PC-9 (cell line): ENCODE data around the gene PEX14. TPM values are rescaled to one million over a fixed set of nuclear protein-coding genes. Genes with fewer than 3 reads are reported as not detected.

Source experiments
- BruUV-seq: library from RNA; stranded (reverse); fragments of 400-500 nt; replicated peaks from 2 replicates; lab custom pipeline; 2021; lab: Mats Ljungman, UMichigan
- CTCF ChIA-PET: fragments of 300-600 bp; sonication (Branson Sonifier 250); formaldehyde crosslinking; loops from one replicate; lab custom pipeline; 2022; ENCODE audit warnings: antibody characterized with exemption; lab: Charles Lee
- POLR2A ChIA-PET: fragments of 300-600 bp; sonication (Branson Sonifier 250); formaldehyde crosslinking; loops from one replicate; lab custom pipeline; 2022; ENCODE audit warnings: antibody characterized with exemption; ENCODE audit not compliant: unreplicated experiment; lab: Charles Lee
- DNase-seq, 2 experiments: peaks; one replicate each; pipeline versions ENCODE4 v3.0.0 to v3.0.0-alpha.2; 2015 to 2022; ENCODE audit warnings: mixed read lengths in 1 of 2
- H2AFZ ChIP-seq: fragments of 200-600 bp; sonication (generic); 2 replicates; pipeline ENCODE4 v1.8.1; 2017; ENCODE audit warnings: antibody characterized with exemption
- H3F3A ChIP-seq: fragments of 200-600 bp; sonication (generic); 2 replicates; pipeline ENCODE4 v1.8.1; 2017; ENCODE audit warnings: antibody characterized with exemption, mild to moderate bottlenecking, low read depth; ENCODE audit not compliant: insufficient read depth
- H3K27ac ChIP-seq: fragments of 200-600 bp; sonication (generic); 2 replicates; pipeline ENCODE4 v1.6.1; 2016; ENCODE audit warnings: mixed run types
- H3K27me3 ChIP-seq: fragments of 200-600 bp; sonication (generic); 2 replicates; pipeline ENCODE4 v1.6.1; 2016; ENCODE audit warnings: low read depth, mixed run types; ENCODE audit not compliant: insufficient read depth
- H3K36me3 ChIP-seq: fragments of 200-600 bp; sonication (generic); 2 replicates; pipeline ENCODE4 v1.6.1; 2016; ENCODE audit warnings: low read depth, mixed run types
- H3K4me1 ChIP-seq: fragments of 200-600 bp; sonication (generic); replicated peaks from 2 replicates; pipeline ENCODE4 v1.6.1; 2016; ENCODE audit warnings: mixed run types; ENCODE audit not compliant: insufficient read depth
- H3K4me2 ChIP-seq: fragments of 200-600 bp; sonication (generic); 2 replicates; pipeline ENCODE4 v1.6.1; 2017; ENCODE audit warnings: mixed run types
- H3K4me3 ChIP-seq: fragments of 200-600 bp; sonication (generic); 2 replicates; pipeline ENCODE4 v1.6.1; 2016; ENCODE audit warnings: mixed run types
- H3K79me2 ChIP-seq: fragments of 200-600 bp; sonication (generic); 2 replicates; pipeline ENCODE4 v1.6.1; 2017; ENCODE audit warnings: low read depth, mixed run types
- H3K9me2 ChIP-seq: fragments of 200-600 bp; sonication (generic); 2 replicates; pipeline ENCODE4 v1.8.1; 2017; ENCODE audit warnings: mild to moderate bottlenecking; ENCODE audit not compliant: insufficient read depth
- H3K9me3 ChIP-seq: fragments of 200-600 bp; sonication (generic); 2 replicates; pipeline ENCODE4 v1.8.1; 2016; ENCODE audit warnings: low read depth; ENCODE audit not compliant: insufficient read depth
- H4K20me1 ChIP-seq: fragments of 200-600 bp; sonication (generic); 2 replicates; pipeline ENCODE4 v1.8.1; 2017; ENCODE audit not compliant: insufficient read depth
- CTCF ChIP-seq: fragments of 200-600 bp; sonication (generic); conservative IDR thresholded peaks from 2 replicates; pipeline ENCODE4 v1.6.1; 2017; ENCODE audit warnings: mixed run types, antibody characterized with exemption, mild to moderate bottlenecking, moderate library complexity
- EZH2 ChIP-seq: fragments of 200-600 bp; sonication (generic); IDR thresholded peaks from 2 replicates; pipeline ENCODE4 v1.8.0; 2017; ENCODE audit warnings: antibody characterized with exemption, low read depth
- intact Hi-C: fragments of 100-400 bp; cut with micrococcal nuclease; formaldehyde crosslinking; loops from one replicate; pipeline ENCODE4 v1.10.0; 2022; ENCODE audit not compliant: unreplicated experiment
- total RNA-seq: library from RNA; stranded (reverse); gene quantifications from 2 replicates; pipeline ENCODE4 v1.2.3, GENCODE V29; 2021

Gene PEX14
- total RNA-seq, 1 experiment from 2014 or later, result 28.3 TPM

DNA sequence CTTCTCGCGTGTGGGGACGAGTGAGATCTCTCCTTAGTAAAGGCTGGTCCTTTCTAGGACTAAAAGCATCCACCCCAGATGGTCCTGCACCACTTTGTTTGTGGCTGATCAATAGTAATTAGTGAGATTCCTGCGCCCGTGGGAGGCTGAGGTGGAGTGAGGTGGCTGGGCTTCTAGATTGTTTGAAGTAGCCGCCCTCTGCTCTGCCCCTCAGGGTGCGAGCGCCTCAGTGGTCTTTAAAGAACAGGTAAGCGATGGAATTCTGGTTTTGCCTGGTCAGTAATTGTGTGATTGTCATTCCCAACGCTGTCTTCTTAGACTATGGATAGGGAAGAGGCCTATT is 20.7 kb downstream of the PEX14 start:
- H3K9me3 ChIP-seq, result no peaks in the 10 kb centered on the region
- H3K36me3 ChIP-seq, result no peaks in the 10 kb centered on the region
- H4K20me1 ChIP-seq, result peaks cover 8% of the 10 kb centered on the region; the same call in 1 of the 2 replicates
- CTCF ChIA-PET, result interaction anchor here (0.5 to 2.9 kb wide), 4 partner anchors 66 to 370 kb away, joined by 3 to 19 read pairs (median 4); partner anchors contain the start of gene CENPS
- BruUV-seq, result no TSS peak
- no peak overlapping the region for H3K27ac ChIP-seq
- no peaks in the 10 kb centered on the region for H3K27me3 ChIP-seq
- no peak overlapping the region for H3K4me2 ChIP-seq
- no peaks in the 10 kb centered on the region for H3K9me2 ChIP-seq
- H3K79me2 ChIP-seq, result peaks cover 29% of the 10 kb centered on the region
- no peaks in the 10 kb centered on the region for H3K4me1 ChIP-seq
- H3F3A ChIP-seq, result peaks cover 4% of the 10 kb centered on the region; the same call in 1 of the 2 replicates
- H3K4me3 ChIP-seq, result no peak overlapping the region
- TF ChIP-seq CTCF (no peak), EZH2 (no peak)
- no peak for DNase-seq
- POLR2A ChIA-PET, result no interaction called here
- intact Hi-C loops, result loop anchor here (5.0 kb wide), 1 partner anchor 417 kb away; no protein-coding TSS in a partner anchor
- H2AFZ ChIP-seq, result no peak overlapping the region

DNA sequence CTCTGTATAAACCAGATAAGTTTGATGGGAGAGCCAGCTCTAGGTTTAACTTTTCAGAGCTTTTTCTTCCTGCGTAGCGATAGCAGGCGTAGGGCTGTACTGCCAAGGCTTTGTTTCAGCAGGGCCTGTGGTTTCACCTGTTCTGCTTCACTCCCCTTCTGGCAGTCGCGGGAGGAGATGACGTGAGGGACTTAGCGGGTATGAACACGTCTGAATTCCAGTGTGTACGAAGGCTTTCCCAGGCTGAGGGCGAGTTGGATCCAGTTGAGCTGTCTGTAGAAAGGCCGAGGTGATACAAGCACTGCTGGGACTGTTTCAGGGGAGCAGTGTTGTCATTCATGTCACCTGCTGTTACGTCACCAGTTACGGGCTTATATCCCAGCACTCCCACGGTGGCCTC is 21.2 kb downstream of the PEX14 start:
- H3K36me3 ChIP-seq, result no peaks in the 10 kb centered on the region
- intact Hi-C loops, result loop anchor here (5.0 kb wide), 1 partner anchor 416 kb away; no protein-coding TSS in a partner anchor
- no peaks in the 10 kb centered on the region for H3K4me1 ChIP-seq
- H3K9me3 ChIP-seq, result no peaks in the 10 kb centered on the region
- H3K4me3 ChIP-seq, result no peak overlapping the region
- H3K27me3 ChIP-seq, result no peaks in the 10 kb centered on the region
- H3K9me2 ChIP-seq, result no peaks in the 10 kb centered on the region
- BruUV-seq, result no TSS peak
- ChIA-PET POLR2A (no interaction called here), CTCF (no interaction called here)
- H3K27ac ChIP-seq, result no peak overlapping the region
- H3K79me2 ChIP-seq, result peaks cover 31% of the 10 kb centered on the region
- H3K4me2 ChIP-seq, result no peak overlapping the region
- peaks cover 4% of the 10 kb centered on the region; the same call in 1 of the 2 replicates for H3F3A ChIP-seq
- TF ChIP-seq EZH2 (no peak), CTCF (no peak)
- H2AFZ ChIP-seq, result no peak overlapping the region
- peaks cover 11% of the 10 kb centered on the region; the same call in 1 of the 2 replicates for H4K20me1 ChIP-seq
- DNase-seq, result no peak

- Histone ChIP-seq H3K27ac (no peak overlapping the region), H3K79me2 (peaks cover 31% of the 10 kb centered on the region)
- POLR2A ChIA-PET, result no interaction called here
These were observed 22.4 kb downstream of the PEX14 start for GRCh38 chr1:10497109-10497508.

More at GRCh38 chr1:10497109-10497508, 22.4 kb downstream of the PEX14 start:
- Histone ChIP-seq H3K9me3 (no peaks in the 10 kb centered on the region), H2AFZ (no peak overlapping the region), H3K27me3 (no peaks in the 10 kb centered on the region), H3K36me3 (no peaks in the 10 kb centered on the region), H3F3A (peaks cover 4% of the 10 kb centered on the region; the same call in 1 of the 2 replicates), H4K20me1 (peaks cover 12% of the 10 kb centered on the region; the same call in 1 of the 2 replicates), H3K4me1 (no peaks in the 10 kb centered on the region), H3K4me2 (no peak overlapping the region), H3K9me2 (no peaks in the 10 kb centered on the region), H3K4me3 (no peak overlapping the region)
- no TSS peak for BruUV-seq
- intact Hi-C loops, result loop anchor here (5.0 kb wide), 1 partner anchor 415 kb away; no protein-coding TSS in a partner anchor
- no peak for DNase-seq
- TF ChIP-seq CTCF, result no peak
- no peak for TF ChIP-seq EZH2
- CTCF ChIA-PET, result no interaction called here
